ELF-1 (cell line): ENCODE data around the gene COBL.

ENCODE experiments used
- DNase-seq: peaks from one replicate; pipeline ENCODE4 v3.0.0-alpha.2; 2016; ENCODE audit warnings: low read depth, low spot score

COBL gene

GRCh38 chr7:51306761-51307160 is 9.8 kb downstream of the COBL start:
- no peak for DNase-seq

GRCh38 chr7:51304729-51305128 is 11.9 kb downstream of the COBL start:
- no peak for DNase-seq

- DNase-seq: no peak
Measured at GRCh38 chr7:51303142-51303525, 13.5 kb downstream of the COBL start.

GRCh38 chr7:51301806-51302205 is 14.8 kb downstream of the COBL start:
- no peak for DNase-seq

GRCh38 chr7:51300762-51301674 is 15.6 kb downstream of the COBL start:
- DNase-seq: no peak

- DNase-seq: no peak
Measured at GRCh38 chr7:51299391-51300133, 17.0 kb downstream of the COBL start.

GRCh38 chr7:51298912-51299311 is 17.7 kb downstream of the COBL start:
- DNase-seq: no peak

GRCh38 chr7:51297986-51298385 is 18.6 kb downstream of the COBL start:
- DNase-seq: no peak

GRCh38 chr7:51295440-51296245 is 21.0 kb downstream of the COBL start:
- DNase-seq: no peak

GRCh38 chr7:51292596-51292995 is 24.0 kb downstream of the COBL start:
- DNase-seq: no peak

GRCh38 chr7:51290702-51291540 is 25.7 kb downstream of the COBL start:
- no peak for DNase-seq

- DNase-seq: no peak
Measured at GRCh38 chr7:51290304-51290637, 26.3 kb downstream of the COBL start.

GRCh38 chr7:51289623-51290303 is 26.8 kb downstream of the COBL start:
- no peak for DNase-seq

GRCh38 chr7:51288896-51289622 is 27.6 kb downstream of the COBL start:
- no peak for DNase-seq

- DNase-seq: no peak
Measured at GRCh38 chr7:51286401-51286800, 30.2 kb downstream of the COBL start.

- no peak for DNase-seq
Measured at GRCh38 chr7:51280156-51280555, 36.5 kb downstream of the COBL start.

GRCh38 chr7:51279391-51280023 is 37.1 kb downstream of the COBL start:
- DNase-seq: no peak

- DNase-seq: no peak
Measured at GRCh38 chr7:51278797-51279196, 37.8 kb downstream of the COBL start.

- DNase-seq: no peak
Measured at GRCh38 chr7:51276967-51277366, 39.6 kb downstream of the COBL start.
